Loucy (cell line): ENCODE data around the gene ZNF205.

Source experiments
- CTCF ChIP-seq: fragments of 200-600 bp; sonication (generic); conservative IDR thresholded peaks from 2 replicates; pipeline ENCODE4 v1.5.1; 2014; ENCODE audit warnings: mild to moderate bottlenecking, antibody characterized with exemption, low read length
- EZH2phosphoT487 ChIP-seq: fragments of 200-600 bp; IDR thresholded peaks from 2 replicates; pipeline ENCODE4 v1.6.1; 2018; ENCODE audit warnings: antibody characterized with exemption, mild to moderate bottlenecking, moderate library complexity, borderline replicate concordance

GRCh38 chr16:3063625-3064386 is 48.6 kb upstream of the ZNF205 start:
- no peak for TF ChIP-seq EZH2phosphoT487
- no peak for TF ChIP-seq CTCF
